Stomach (tissue), 4 donors: ENCODE data around the gene ANKRD52.

Experiments
- EP300 ChIP-seq: sonication (generic); formaldehyde crosslinking; IDR thresholded peaks from one replicate; pipeline ENCODE4 v1.6.1; 2017; ENCODE audit warnings: antibody characterized with exemption
- TF ChIP-seq, protein P1 (sequence below), 7 experiments: fragments of 450-650 bp in 4 of 7; fragments of 200-600 bp in 3 of 7; sonication (generic) in 3 of 7; IDR thresholded peaks; one replicate each; pipeline ENCODE4 v1.5.1; 2016 to 2019; ENCODE audit warnings: antibody characterized with exemption in 7 of 7, control low read depth in 2 of 7, mild to moderate bottlenecking in 1 of 7

DNA sequence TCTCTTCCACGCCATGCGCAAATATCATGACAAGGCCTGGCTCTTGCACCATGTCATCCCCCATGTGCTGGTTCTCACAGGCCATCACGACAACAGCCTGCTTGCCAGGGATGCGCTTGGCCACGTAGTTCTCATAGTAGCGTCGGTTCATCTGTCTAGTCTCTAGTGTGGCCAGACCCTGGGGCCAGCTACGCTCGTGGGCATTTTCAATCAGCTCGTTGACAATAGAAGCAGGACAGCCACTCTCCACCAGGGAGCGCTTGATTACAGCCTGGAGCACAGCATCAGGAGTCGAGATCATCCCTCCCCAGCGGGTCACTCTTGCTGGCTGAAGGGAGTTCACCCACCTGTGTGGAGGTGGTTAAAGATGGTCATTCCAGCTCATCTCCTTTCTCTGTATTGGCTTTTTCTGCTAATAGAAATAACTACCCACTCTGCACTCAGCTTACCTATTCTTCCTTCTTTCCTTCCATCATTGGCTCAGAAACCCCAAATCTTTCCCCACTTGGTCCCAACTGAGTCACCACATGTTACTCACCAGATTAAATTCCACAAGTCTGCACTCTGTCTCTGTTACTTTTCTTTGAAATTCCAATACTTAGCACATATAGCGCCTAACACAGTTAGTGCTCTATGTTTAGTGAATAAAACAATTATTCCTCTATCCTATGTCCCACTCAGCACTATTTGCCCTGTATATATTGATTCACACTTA is 51.6 kb downstream of the ANKRD52 start:
- TF ChIP-seq, protein P1, sequence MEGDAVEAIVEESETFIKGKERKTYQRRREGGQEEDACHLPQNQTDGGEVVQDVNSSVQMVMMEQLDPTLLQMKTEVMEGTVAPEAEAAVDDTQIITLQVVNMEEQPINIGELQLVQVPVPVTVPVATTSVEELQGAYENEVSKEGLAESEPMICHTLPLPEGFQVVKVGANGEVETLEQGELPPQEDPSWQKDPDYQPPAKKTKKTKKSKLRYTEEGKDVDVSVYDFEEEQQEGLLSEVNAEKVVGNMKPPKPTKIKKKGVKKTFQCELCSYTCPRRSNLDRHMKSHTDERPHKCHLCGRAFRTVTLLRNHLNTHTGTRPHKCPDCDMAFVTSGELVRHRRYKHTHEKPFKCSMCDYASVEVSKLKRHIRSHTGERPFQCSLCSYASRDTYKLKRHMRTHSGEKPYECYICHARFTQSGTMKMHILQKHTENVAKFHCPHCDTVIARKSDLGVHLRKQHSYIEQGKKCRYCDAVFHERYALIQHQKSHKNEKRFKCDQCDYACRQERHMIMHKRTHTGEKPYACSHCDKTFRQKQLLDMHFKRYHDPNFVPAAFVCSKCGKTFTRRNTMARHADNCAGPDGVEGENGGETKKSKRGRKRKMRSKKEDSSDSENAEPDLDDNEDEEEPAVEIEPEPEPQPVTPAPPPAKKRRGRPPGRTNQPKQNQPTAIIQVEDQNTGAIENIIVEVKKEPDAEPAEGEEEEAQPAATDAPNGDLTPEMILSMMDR (IDR thresholded peaks at IDR 0.05) = peak in 5 of 7 experiments; percentile 24 to 56 (median 52)
- no peak for TF ChIP-seq EP300
